Common myeloid progenitor, CD34-positive (primary cell): ENCODE data around the gene C22orf15.
"Not testable (repeated sequence)": the region's sequence is repeated elsewhere in the genome, so short reads cannot be mapped to it uniquely, and the experiment has no call there.

ENCODE experiments used
- CTCF ChIA-PET: fragments of 350-600 bp; sonication (Branson Sonifier 250); formaldehyde crosslinking; loops from one replicate; lab custom pipeline; 2021; ENCODE audit warnings: antibody characterized with exemption; lab: Charles Lee
- POLR2A ChIA-PET: fragments of 350-600 bp; sonication (Branson Sonifier 250); formaldehyde crosslinking; loops from one replicate; lab custom pipeline; 2021; ENCODE audit warnings: antibody characterized with exemption; lab: Charles Lee
- DNase-seq, 3 donors: peaks; one replicate each; pipeline versions ENCODE4 v3.0.0 to v3.0.0-alpha.2; 2013
- H3K27ac ChIP-seq, 2 experiments: 1 replicate in 1 of 2; 2 replicates in 1 of 2; pipeline ENCODE4 v1.7.0; 2013; ENCODE audit warnings: inconsistent platforms in 2 of 2, low read length in 2 of 2, mild to moderate bottlenecking in 2 of 2, low read depth in 1 of 2, moderate library complexity in 1 of 2; ENCODE audit not compliant: severe bottlenecking in 2 of 2, insufficient read depth in 1 of 2, poor library complexity in 1 of 2
- H3K27me3 ChIP-seq, 5 experiments: replicated peaks in 2 of 5; 1 replicate in 3 of 5; 2 replicates in 2 of 5; pipeline versions ENCODE4 v1.6.1 to v1.7.0; 2013; ENCODE audit warnings: low read length in 4 of 5, mild to moderate bottlenecking in 2 of 5, moderate library complexity in 2 of 5, inconsistent platforms in 1 of 5; ENCODE audit not compliant: insufficient read depth in 5 of 5, control insufficient read depth in 4 of 5
- H3K36me3 ChIP-seq, 4 experiments: 1 replicate in 2 of 4; 2 replicates in 2 of 4; pipeline versions ENCODE4 v1.6.1 to v1.7.0; 2013; ENCODE audit warnings: low read length in 3 of 4, control low read depth in 1 of 4, mild to moderate bottlenecking in 1 of 4; ENCODE audit not compliant: control insufficient read depth in 4 of 4, insufficient read depth in 4 of 4
- H3K4me1 ChIP-seq, 4 experiments: 1 replicate in 3 of 4; 2 replicates in 1 of 4; pipeline versions ENCODE4 v1.6.1 to v1.7.1; 2013; ENCODE audit warnings: low read length in 3 of 4, mild to moderate bottlenecking in 3 of 4, control low read depth in 1 of 4, inconsistent platforms in 1 of 4, moderate library complexity in 1 of 4; ENCODE audit not compliant: control insufficient read depth in 4 of 4, insufficient read depth in 4 of 4; ENCODE audit errors: control extremely low read depth in 1 of 4
- H3K4me3 ChIP-seq, 7 experiments: 1 replicate in 4 of 7; 2 replicates in 3 of 7; pipeline versions ENCODE4 v1.5.1 to v1.7.0; 2013; ENCODE audit warnings: mild to moderate bottlenecking in 7 of 7, low read length in 6 of 7, moderate library complexity in 6 of 7, inconsistent platforms in 2 of 7, low read depth in 2 of 7, control low read depth in 1 of 7; ENCODE audit not compliant: insufficient read depth in 4 of 7, control insufficient read depth in 1 of 7; ENCODE audit errors: extremely low read depth in 1 of 7
- H3K9me3 ChIP-seq, 5 experiments: 1 replicate in 4 of 5; 2 replicates in 1 of 5; pipeline versions ENCODE4 v1.6.1 to v1.7.1; 2013; ENCODE audit warnings: low read length in 4 of 5, mild to moderate bottlenecking in 2 of 5, inconsistent platforms in 1 of 5, low read depth in 1 of 5, moderate library complexity in 1 of 5; ENCODE audit not compliant: control insufficient read depth in 4 of 5, insufficient read depth in 2 of 5; ENCODE audit errors: control extremely low read depth in 1 of 5
- WGBS: methylation state at CpG from one replicate; pipeline ENCODE4 v1.1.5; 2013; ENCODE audit not compliant: insufficient coverage; 5-methylcytosine and 5-hydroxymethylcytosine counted together

The C22orf15 gene

DNA sequence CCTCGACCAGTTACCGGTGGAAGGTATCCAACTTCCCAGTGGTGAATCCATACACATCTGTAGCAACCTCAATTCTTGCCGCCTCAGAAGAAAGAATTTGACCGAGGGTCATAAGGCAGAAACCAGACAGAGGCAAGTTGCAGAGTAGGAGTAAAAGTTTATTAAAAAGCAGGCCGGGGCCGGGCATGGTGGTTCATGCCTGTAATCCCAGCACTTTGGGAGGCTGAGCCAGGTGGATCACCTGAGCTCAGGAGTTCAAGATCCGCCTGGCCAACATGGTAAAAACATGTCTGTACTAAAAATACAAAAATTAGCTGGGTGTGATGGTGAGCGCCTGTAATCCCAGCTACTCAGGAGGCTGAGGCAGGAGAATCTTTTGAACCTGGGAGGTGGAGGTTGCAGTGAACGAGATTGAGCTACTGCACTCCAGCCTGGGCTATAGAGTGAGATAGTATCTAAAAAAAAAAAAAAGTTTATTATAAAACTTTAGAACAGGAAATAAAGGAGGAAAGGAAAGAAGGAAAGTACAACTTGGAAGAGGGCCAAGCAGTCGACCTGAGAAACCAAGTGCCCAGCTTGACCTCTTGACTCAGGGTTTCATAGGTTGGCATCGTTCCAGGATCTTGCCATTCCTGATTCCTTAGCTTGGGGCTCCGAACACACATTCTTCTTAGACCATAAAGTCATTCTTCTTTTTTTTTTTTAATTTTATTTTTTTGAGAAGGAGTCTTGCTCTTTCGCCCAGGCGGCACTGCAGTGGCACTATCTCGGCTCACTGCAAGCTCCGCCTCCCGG lies 44.2 kb upstream of the C22orf15 start:
- WGBS: 80% methylated on average over 7 of the region's 17 CpGs
- POLR2A ChIA-PET: interaction anchor here (0.6 to 0.8 kb wide), 5 partner anchors 9 to 183 kb away, joined by 3 to 5 read pairs (median 3); partner anchors contain the start of gene ZNF70

DNA sequence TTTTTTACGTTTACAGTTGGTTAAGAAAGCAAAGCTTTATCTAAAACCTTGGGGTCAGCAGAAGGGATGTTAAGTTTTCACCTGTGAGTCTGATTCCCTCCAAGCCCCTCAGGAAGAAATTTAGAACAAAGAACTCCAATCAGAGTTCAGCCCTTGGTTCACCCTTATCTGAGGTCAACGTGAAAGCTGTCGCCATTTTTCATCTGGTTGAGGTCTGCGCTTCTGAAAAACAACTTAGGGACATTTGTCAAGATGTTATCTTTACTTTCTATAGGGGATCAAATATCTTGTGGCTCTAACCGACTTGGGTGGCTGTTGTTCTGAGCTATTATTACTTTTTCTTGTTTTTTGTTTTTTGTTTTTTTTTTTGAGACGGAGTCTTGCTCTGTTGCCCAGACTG lies 41.9 kb upstream of the C22orf15 start:
- no peak overlapping the region for H3K4me3 ChIP-seq
- H3K27ac ChIP-seq: no peak overlapping the region
- DNase-seq: no peak
- peaks cover under 1 to 16% (median 10%) of the 10 kb centered on the region in 4 experiments for H3K4me1 ChIP-seq
- ChIA-PET POLR2A (interaction anchor here (0.6 kb wide), 1 partner anchor 25 kb away, joined by 3 read pairs; no protein-coding TSS in a partner anchor), CTCF (no interaction called here)
- H3K9me3 ChIP-seq: no peaks in the 10 kb centered on the region
- no peaks in the 10 kb centered on the region for H3K27me3 ChIP-seq
- H3K36me3 ChIP-seq: no peaks in the 10 kb centered on the region
- WGBS: 100% methylated on average over 5 of the region's 6 CpGs

More for the DNA sequence above, 44.2 kb upstream of the C22orf15 start:
- Histone ChIP-seq H3K36me3 (peaks cover 3 to 14% (median 9%) of the 10 kb centered on the region in 4 experiments), H3K27me3 (no peaks in the 10 kb centered on the region), H3K4me1 (peaks cover 3 to 20% (median 13%) of the 10 kb centered on the region in 4 experiments), H3K9me3 (no peaks in the 10 kb centered on the region), H3K4me3 (no peak overlapping the region), H3K27ac (no peak overlapping the region)
- CTCF ChIA-PET: no interaction called here
- DNase-seq: no peak

DNA sequence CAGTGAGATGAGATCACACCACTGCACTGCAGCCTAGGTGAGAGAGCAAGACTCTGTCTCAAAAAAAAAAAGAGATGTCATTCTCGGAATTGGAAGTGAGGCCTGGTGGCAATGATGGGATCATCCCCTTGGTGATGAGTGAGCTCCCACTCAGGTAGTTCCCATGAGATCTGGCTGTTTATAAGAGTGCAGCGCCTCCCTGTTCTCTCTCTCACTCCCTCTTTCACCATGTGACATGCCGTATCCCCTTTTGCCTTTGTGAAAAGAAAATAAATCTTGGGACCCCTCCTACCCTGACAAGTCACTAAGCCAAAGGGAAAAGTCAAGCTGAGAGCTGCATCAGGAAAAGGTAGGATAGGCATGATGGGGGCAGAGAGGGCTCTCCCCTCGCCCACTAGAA lies 40.6 kb upstream of the C22orf15 start:
- Histone ChIP-seq H3K27ac (no peak overlapping the region), H3K4me1 (peaks cover 0 to 4% (median 2%) of the 10 kb centered on the region in 4 experiments), H3K4me3 (no peak overlapping the region), H3K27me3 (no peaks in the 10 kb centered on the region), H3K9me3 (no peaks in the 10 kb centered on the region), H3K36me3 (no peaks in the 10 kb centered on the region)
- POLR2A ChIA-PET: no interaction called here
- CTCF ChIA-PET: no interaction called here
- DNase-seq: no peak
- 83% methylated on average over 1 of the region's 4 CpGs for WGBS

DNA sequence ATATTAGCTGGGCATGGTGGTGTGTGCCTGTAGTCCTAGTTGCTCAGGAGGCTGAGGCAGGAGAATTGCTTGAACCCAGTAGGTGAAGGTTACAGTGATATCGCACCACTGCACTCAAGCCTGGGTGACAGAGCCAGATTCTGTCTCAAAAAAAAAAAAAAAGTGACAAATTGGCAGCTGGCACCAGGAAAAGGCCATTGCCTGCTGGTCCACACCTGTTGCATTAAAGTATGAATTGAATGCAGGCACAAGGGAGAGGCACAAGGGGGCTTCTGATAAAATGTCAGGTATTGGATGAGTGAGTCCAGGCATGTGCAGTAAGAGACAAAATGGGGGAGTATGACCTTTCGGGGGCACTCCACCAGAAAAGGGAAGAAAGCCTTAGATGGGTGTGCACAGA lies 40.1 kb upstream of the C22orf15 start:
- Histone ChIP-seq H3K36me3 (no peaks in the 10 kb centered on the region), H3K9me3 (no peaks in the 10 kb centered on the region), H3K4me3 (no peak overlapping the region), H3K27ac (no peak overlapping the region), H3K4me1 (no peaks in the 10 kb centered on the region), H3K27me3 (no peaks in the 10 kb centered on the region)
- CTCF ChIA-PET: no interaction called here
- POLR2A ChIA-PET: no interaction called here
- no peak for DNase-seq
- 100% methylated on average over 2 of the region's 2 CpGs for WGBS

DNA sequence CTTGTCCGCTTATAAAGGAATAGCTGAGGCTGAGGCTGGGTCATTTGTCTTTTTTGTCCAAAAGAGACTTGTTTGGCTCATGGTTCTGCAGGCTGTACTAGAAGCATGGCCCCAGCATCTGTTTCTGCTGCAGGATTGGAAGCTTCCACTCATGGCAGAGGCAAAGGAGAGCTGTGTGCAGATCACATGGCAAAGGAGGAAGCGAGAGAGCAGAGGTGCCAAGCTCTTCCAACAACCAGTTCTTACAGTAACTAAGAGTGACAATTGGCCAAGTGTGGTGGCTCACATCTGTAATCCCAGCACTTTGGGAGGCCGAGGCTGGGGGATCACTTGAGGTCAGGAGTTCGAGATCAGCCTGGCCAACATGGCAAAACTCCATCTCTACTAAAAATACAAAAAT lies 34.7 kb upstream of the C22orf15 start:
- 80% methylated on average over 2 of the region's 4 CpGs for WGBS
- H3K27ac ChIP-seq, H3K36me3 ChIP-seq, H3K27me3 ChIP-seq, H3K9me3 ChIP-seq, H3K4me1 ChIP-seq, POLR2A ChIA-PET, H3K4me3 ChIP-seq: not testable (repeated sequence)
- DNase-seq: peak in 1 of 3 donors; percentile 12
- CTCF ChIA-PET: interaction anchor here (1.1 to 1.4 kb wide), 2 partner anchors 12 to 22 kb away, joined by 3 read pairs; partner anchors contain the start of gene ZNF70

DNA sequence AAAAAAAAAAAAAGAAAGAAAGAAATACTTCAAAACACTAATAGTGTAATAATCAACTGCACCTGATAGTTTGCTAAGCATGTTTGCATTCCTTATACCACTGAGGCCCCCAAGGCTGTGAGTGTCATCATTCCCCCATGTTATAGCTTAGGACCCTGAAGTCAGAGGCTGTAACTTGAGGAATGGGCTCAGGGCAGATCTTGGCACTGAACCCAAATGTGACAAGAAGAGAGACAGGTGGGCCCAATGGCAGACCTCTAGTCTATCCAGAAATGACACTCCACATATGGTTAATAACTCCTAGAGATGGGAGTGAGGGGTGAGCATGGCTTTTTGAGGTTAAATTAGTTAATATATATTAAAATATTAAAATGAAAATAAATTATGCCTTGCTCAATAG lies 25.1 kb upstream of the C22orf15 start:
- H3K27ac ChIP-seq: no peak overlapping the region
- H3K27me3 ChIP-seq: no peaks in the 10 kb centered on the region
- H3K4me3 ChIP-seq: no peak overlapping the region
- CTCF ChIA-PET: interaction anchor here (0.8 to 1.1 kb wide), 4 partner anchors 18 to 123 kb away, joined by 3 read pairs; no protein-coding TSS in a partner anchor
- no peaks in the 10 kb centered on the region for H3K9me3 ChIP-seq
- peaks cover 3 to 19% (median 11%) of the 10 kb centered on the region in 4 experiments for H3K36me3 ChIP-seq
- POLR2A ChIA-PET: interaction anchor here (0.6 kb wide), 1 partner anchor 12 kb away, joined by 4 read pairs; no protein-coding TSS in a partner anchor
- no peaks in the 10 kb centered on the region for H3K4me1 ChIP-seq
- DNase-seq: no peak
